GM21447 (cell line): ENCODE measurements around the gene LRCH3.
"Not testable (repeated sequence)": the region's sequence is repeated elsewhere in the genome, so short reads cannot be mapped to it uniquely, and the experiment has no call there.

ENCODE experiments used
- ATAC-seq: cut with Tn5 transposase; IDR thresholded peaks from one replicate; pipeline ENCODE4 v1.9.1; 2021; ENCODE audit not compliant: unreplicated experiment

LRCH3 gene

GRCh38 chr3:197921429-197922275, 130.6 kb downstream of the LRCH3 start:
- not testable (repeated sequence) for ATAC-seq

- ATAC-seq: no peak
These were observed 135.4 kb downstream of the LRCH3 start for GRCh38 chr3:197926418-197926817.

- not testable (repeated sequence) for ATAC-seq
These were observed 136.5 kb downstream of the LRCH3 start for GRCh38 chr3:197927578-197927977.

GRCh38 chr3:197936819-197937384, 145.8 kb downstream of the LRCH3 start:
- ATAC-seq: no peak
